ENCODE data around the gene SLC50A1.

SLC50A1 gene

DNA sequence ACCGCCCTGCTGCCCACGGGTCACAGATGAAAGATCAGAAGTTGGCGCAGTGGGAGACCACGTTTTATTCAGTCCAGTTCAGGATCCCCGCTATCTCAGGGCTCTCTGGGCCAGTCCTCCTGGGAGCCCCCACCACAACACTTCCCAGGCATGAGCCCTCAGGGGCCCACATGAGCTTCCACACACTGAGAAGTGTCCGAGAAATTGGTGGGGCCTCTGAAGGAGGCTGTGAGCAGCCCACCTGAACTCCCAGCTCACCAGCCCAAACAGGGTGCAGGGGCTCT lies 50.1 kb downstream of the SLC50A1 start:
- no peak for TF ChIP-seq CTCF (IDR thresholded peaks at IDR 0.05; ENCODE audit: insufficient read depth, low read depth, low read length, missing control alignments)
- no peak overlapping the region for H3K4me3 ChIP-seq (ENCODE audit: low read length)
- DNase-seq (ENCODE audit: low read depth) = no peak

DNA sequence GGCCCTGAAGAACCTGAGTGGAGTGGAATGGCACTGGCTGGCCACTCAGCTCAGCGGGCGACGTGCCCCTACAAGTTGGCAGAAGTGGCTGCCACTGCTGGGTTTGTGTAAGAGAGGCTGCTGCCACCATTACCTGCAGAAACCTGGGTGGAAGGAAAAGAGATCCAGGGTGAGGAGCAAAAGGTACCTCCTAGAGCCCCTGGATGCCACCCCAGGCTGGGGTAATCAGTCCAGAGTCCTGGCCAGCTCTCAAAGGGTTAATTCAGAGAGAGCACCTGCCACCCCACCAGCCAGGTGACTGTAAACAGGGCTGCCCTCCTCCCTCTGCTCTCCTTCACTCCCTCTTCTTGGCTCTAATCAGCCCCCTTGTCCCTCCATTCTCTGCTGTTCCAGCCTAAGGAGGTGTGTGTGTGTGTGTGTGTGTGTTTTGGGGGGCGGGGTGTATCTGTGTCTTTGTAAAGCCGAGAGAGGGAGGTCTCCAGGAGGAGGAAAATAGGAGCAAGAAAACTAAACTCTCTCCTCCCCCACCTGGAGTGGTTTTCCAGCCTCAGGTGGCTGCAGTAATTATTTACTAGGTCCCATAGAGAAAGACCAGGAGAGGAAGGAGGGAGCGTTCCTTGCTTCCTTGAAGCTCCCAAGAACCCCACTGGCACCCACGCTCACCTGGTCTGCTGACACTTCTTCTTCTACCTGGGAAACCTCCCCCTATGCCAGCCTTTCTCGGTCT lies 50.6 kb downstream of the SLC50A1 start:
- no peak overlapping the region for H3K4me3 ChIP-seq (ENCODE audit: low read length)
- TF ChIP-seq CTCF (IDR thresholded peaks at IDR 0.05; ENCODE audit: insufficient read depth, low read depth, low read length, missing control alignments) = no peak
- DNase-seq (ENCODE audit: low read depth) = no peak

- no peak for TF ChIP-seq CTCF (IDR thresholded peaks at IDR 0.05; ENCODE audit: insufficient read depth, low read depth, low read length, missing control alignments)
- no peak overlapping the region for H3K4me3 ChIP-seq (ENCODE audit: low read length)
- DNase-seq (ENCODE audit: low read depth) = no peak
These were observed 51.3 kb downstream of the SLC50A1 start for GRCh38 chr1:155186794-155187455.

- no peak for DNase-seq (ENCODE audit: low read depth)
- TF ChIP-seq CTCF (IDR thresholded peaks at IDR 0.05; ENCODE audit: insufficient read depth, low read depth, low read length, missing control alignments) = no peak
- H3K4me3 ChIP-seq (ENCODE audit: low read length) = no peak overlapping the region
These were observed 51.8 kb downstream of the SLC50A1 start for GRCh38 chr1:155187456-155187891.

DNA sequence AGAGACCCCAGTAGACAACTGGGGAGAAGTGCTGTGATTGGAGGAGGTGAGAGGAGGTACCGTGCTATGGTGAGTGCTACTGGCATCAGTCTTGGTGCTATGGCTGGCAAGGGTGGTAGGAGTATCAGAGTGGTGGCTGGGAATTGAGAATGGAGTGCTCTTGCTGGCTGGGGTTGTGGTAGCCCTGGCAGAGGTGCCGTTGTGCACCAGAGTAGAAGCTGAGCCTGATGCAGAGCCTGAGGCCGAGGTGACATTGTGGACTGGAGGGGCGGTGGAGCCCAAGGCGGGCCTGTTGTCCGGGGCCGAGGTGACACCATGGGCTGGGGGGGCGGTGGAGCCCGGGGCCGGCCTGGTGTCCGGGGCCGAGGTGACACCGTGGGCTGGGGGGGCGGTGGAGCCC lies 52.6 kb downstream of the SLC50A1 start:
- TF ChIP-seq CTCF (IDR thresholded peaks at IDR 0.05; ENCODE audit: insufficient read depth, low read depth, low read length, missing control alignments) = no peak
- no peak overlapping the region for H3K4me3 ChIP-seq (ENCODE audit: low read length)
- no peak for DNase-seq (ENCODE audit: low read depth)

All from epithelial cell of esophagus (primary cell).